Smooth muscle cell (in vitro differentiated cells): ENCODE data around the gene CCDC188. TPM values are rescaled to one million over a fixed set of nuclear protein-coding genes. Genes with fewer than 3 reads are reported as not detected.

Experiments used
- DNase-seq: peaks from one replicate; lab custom pipeline; 2025; ENCODE audit not compliant: unreplicated experiment; lab: John Stamatoyannopoulos, UW
- H2AFZ ChIP-seq: fragments of 200-600 bp; sonication (generic); 2 replicates; pipeline ENCODE4 v1.6.0; 2016; ENCODE audit warnings: antibody characterized with exemption, low read depth, mild to moderate bottlenecking
- H3F3A ChIP-seq: fragments of 200-600 bp; sonication (generic); 2 replicates; pipeline ENCODE4 v1.6.0; 2017; ENCODE audit warnings: antibody characterized with exemption, low read depth
- H3K27ac ChIP-seq: fragments of 200-600 bp; sonication (generic); 2 replicates; pipeline ENCODE4 v1.5.1; 2016; ENCODE audit warnings: low read depth, mild to moderate bottlenecking
- H3K27me3 ChIP-seq: fragments of 200-600 bp; sonication (generic); 2 replicates; pipeline ENCODE4 v1.6.1; 2016; ENCODE audit warnings: low read depth, mild to moderate bottlenecking
- H3K36me3 ChIP-seq: fragments of 200-600 bp; sonication (generic); 2 replicates; pipeline ENCODE4 v1.5.1; 2016; ENCODE audit warnings: low read depth
- H3K4me1 ChIP-seq: fragments of 200-600 bp; sonication (generic); 2 replicates; pipeline ENCODE4 v1.5.1; 2016; ENCODE audit warnings: low read depth
- H3K4me2 ChIP-seq: fragments of 200-600 bp; sonication (generic); 2 replicates; pipeline ENCODE4 v1.6.0; 2016; ENCODE audit warnings: mild to moderate bottlenecking
- H3K4me3 ChIP-seq: fragments of 200-600 bp; sonication (generic); 2 replicates; pipeline ENCODE4 v1.5.1; 2016; ENCODE audit warnings: mild to moderate bottlenecking
- H3K79me2 ChIP-seq: fragments of 200-600 bp; sonication (generic); 2 replicates; pipeline ENCODE4 v1.6.0; 2016; ENCODE audit warnings: low read depth, mild to moderate bottlenecking
- H3K9ac ChIP-seq: fragments of 200-600 bp; sonication (generic); 2 replicates; pipeline ENCODE4 v1.6.0; 2016; ENCODE audit warnings: low read depth
- H3K9me3 ChIP-seq: fragments of 200-600 bp; sonication (generic); replicated peaks from 2 replicates; pipeline ENCODE4 v1.5.1; 2016; ENCODE audit warnings: low read depth
- H4K20me1 ChIP-seq: fragments of 200-600 bp; sonication (generic); 2 replicates; pipeline ENCODE4 v1.6.0; 2016; ENCODE audit warnings: low read depth
- CTCF ChIP-seq: fragments of 200-600 bp; sonication (generic); IDR thresholded peaks from 2 replicates; pipeline ENCODE4 v1.5.1; 2017; ENCODE audit warnings: borderline replicate concordance, mild to moderate bottlenecking, antibody characterized with exemption; ENCODE audit not compliant: insufficient read depth, poor library complexity, severe bottlenecking
- WGBS: methylation state at CpG from one replicate; pipeline ENCODE4 v1.1.7; 2016; ENCODE audit warnings: low lambda C conversion rate; 5-methylcytosine and 5-hydroxymethylcytosine counted together
- polyA plus RNA-seq: library from polyadenylated mRNA; unstranded; fragments of >200 nt; fragmentation: Nextera tagmentation; extraction: Ambion mirVana; gene quantifications from 2 replicates; pipeline ENCODE4 v1.2.1, GENCODE V29; 2016
- total RNA-seq: library from RNA; depleted of rRNA; stranded (reverse); fragments of >200 nt; gene quantifications from 2 replicates; pipeline ENCODE4 v1.2.3, GENCODE V29; 2014

The CCDC188 gene
- total and polyA plus RNA-seq, 2 experiments from 2014 or later = not detected

GRCh38 chr22:20118300-20119020, 32.4 kb downstream of the CCDC188 start:
- Histone ChIP-seq H3K4me2 (peak overlapping the region; percentile 99), H3K9me3 (no peaks in the 10 kb centered on the region), H3K4me1 (peaks cover 12% of the 10 kb centered on the region), H3K27ac (peak overlapping the region; percentile 66), H3F3A (peaks cover 7% of the 10 kb centered on the region), H3K9ac (peak overlapping the region; percentile 68), H3K36me3 (no peaks in the 10 kb centered on the region), H2AFZ (no peak overlapping the region), H3K4me3 (peak overlapping the region; percentile 99), H4K20me1 (peaks cover 27% of the 10 kb centered on the region), H3K79me2 (peaks cover 66% of the 10 kb centered on the region), H3K27me3 (no peaks in the 10 kb centered on the region)
- no peak for DNase-seq
- 32% methylated on average over 8 of the region's 8 CpGs for WGBS
- no peak for TF ChIP-seq CTCF

GRCh38 chr22:20117633-20118299, 33.1 kb downstream of the CCDC188 start:
- no peak for DNase-seq
- Histone ChIP-seq H3K4me1 (peaks cover 12% of the 10 kb centered on the region), H2AFZ (no peak overlapping the region), H3F3A (peaks cover 7% of the 10 kb centered on the region), H3K4me2 (peak overlapping the region; percentile 99), H3K27me3 (no peaks in the 10 kb centered on the region), H3K36me3 (no peaks in the 10 kb centered on the region), H3K27ac (peak overlapping the region; percentile 84), H3K4me3 (peak overlapping the region; percentile 99), H4K20me1 (peaks cover 26% of the 10 kb centered on the region), H3K9ac (peak overlapping the region; percentile 98), H3K79me2 (peaks cover 66% of the 10 kb centered on the region), H3K9me3 (no peaks in the 10 kb centered on the region)
- TF ChIP-seq CTCF = no peak
- WGBS = under 1% methylated on average over 34 of the region's 66 CpGs

GRCh38 chr22:20116951-20117632, 33.8 kb downstream of the CCDC188 start, which contains the start of gene TRMT2A:
Gene TRMT2A (minus strand): TSS chr22:20117226. CDS start chr22:20116906, 320 bp downstream.
- Histone ChIP-seq H3K4me2 (peak within 1 kb of the TSS; percentile 99), H3K9me3 (no peaks in the 10 kb centered on the region), H3K27me3 (no peaks in the 10 kb centered on the region), H3K4me1 (peaks cover 12% of the 10 kb centered on the region), H2AFZ (peak within 1 kb of the TSS; percentile 43), H3K4me3 (peak within 1 kb of the TSS; percentile 99), H3K79me2 (peaks cover 63% of the 10 kb centered on the region), H3K36me3 (no peaks in the 10 kb centered on the region), H4K20me1 (peaks cover 22% of the 10 kb centered on the region), H3F3A (peaks cover 7% of the 10 kb centered on the region), H3K9ac (peak within 1 kb of the TSS; percentile 98), H3K27ac (peak within 1 kb of the TSS; percentile 84)
- peak; percentile 93 for DNase-seq
- under 1% methylated on average over 67 of the region's 88 CpGs for WGBS
- TF ChIP-seq CTCF = no peak
